Neural cell (in vitro differentiated cells): Measurements from ENCODE around the gene CLEC3B. TPM values are rescaled to one million over a fixed set of nuclear protein-coding genes. Genes with fewer than 3 reads are reported as not detected.

Experiments used
- H2AFZ ChIP-seq: fragments of 200-600, 300-800 bp; sonication (generic), shearing (Covaris generic); 2 replicates; pipeline ENCODE4 v1.6.0; 2014; ENCODE audit warnings: low read depth, mild to moderate bottlenecking, antibody characterized with exemption, low read length, moderate library complexity
- H3F3A ChIP-seq: fragments of 200-600 bp; shearing (Covaris generic); 2 replicates; pipeline ENCODE4 v1.6.1; 2016; ENCODE audit warnings: mild to moderate bottlenecking, moderate library complexity, mixed read lengths, antibody characterized with exemption, low read length; ENCODE audit not compliant: insufficient read depth, poor library complexity, severe bottlenecking
- H3K27ac ChIP-seq: fragments of 200-600, 300-800 bp; sonication (generic), shearing (Covaris generic); 2 replicates; pipeline ENCODE4 v1.5.1; 2014; ENCODE audit warnings: mild to moderate bottlenecking, low read length, moderate library complexity
- H3K27me3 ChIP-seq: fragments of 300-800, 200-600 bp; sonication (generic), shearing (Covaris generic); 2 replicates; pipeline ENCODE4 v1.6.0; 2014; ENCODE audit warnings: mild to moderate bottlenecking, low read depth, low read length, moderate library complexity; ENCODE audit not compliant: insufficient read depth
- H3K36me3 ChIP-seq: fragments of 300-800, 200-600 bp; sonication (generic), shearing (Covaris generic); 2 replicates; pipeline ENCODE4 v1.5.1; 2014; ENCODE audit warnings: mild to moderate bottlenecking, antibody characterized with exemption, low read length, moderate library complexity; ENCODE audit not compliant: insufficient read depth
- H3K4me2 ChIP-seq: fragments of 300-800, 200-600 bp; sonication (generic), shearing (Covaris generic); 2 replicates; pipeline ENCODE4 v1.6.0; 2014; ENCODE audit warnings: mild to moderate bottlenecking, low read length
- H3K4me3 ChIP-seq: fragments of 300-800, 200-600 bp; sonication (generic), shearing (Covaris generic); 2 replicates; pipeline ENCODE4 v1.5.1; 2014; ENCODE audit warnings: mild to moderate bottlenecking, low read length, moderate library complexity
- H3K79me2 ChIP-seq: fragments of 200-600 bp; shearing (Covaris generic); replicated peaks from 2 replicates; pipeline ENCODE4 v1.6.0; 2014; ENCODE audit warnings: mild to moderate bottlenecking, low read length, moderate library complexity; ENCODE audit not compliant: insufficient read depth
- H3K9ac ChIP-seq: fragments of 300-800, 200-600 bp; sonication (generic), shearing (Covaris generic); 2 replicates; pipeline ENCODE4 v1.6.1; 2016; ENCODE audit warnings: mild to moderate bottlenecking, low read length, mixed read lengths
- H3K9me2 ChIP-seq: fragments of 200-600 bp; shearing (Covaris generic); 2 replicates; pipeline ENCODE4 v1.6.1; 2016; ENCODE audit warnings: mild to moderate bottlenecking, low read length, mixed read lengths; ENCODE audit not compliant: insufficient read depth
- H3K9me3 ChIP-seq: fragments of 200-600, 300-800 bp; sonication (generic), shearing (Covaris generic); 2 replicates; pipeline ENCODE4 v1.6.1; 2016; ENCODE audit warnings: mild to moderate bottlenecking, mixed run types, low read length, moderate library complexity, mixed read lengths
- H4K20me1 ChIP-seq: fragments of 200-600 bp; shearing (Covaris generic); 2 replicates; pipeline ENCODE4 v1.6.1; 2016; ENCODE audit warnings: mild to moderate bottlenecking, mixed run types; ENCODE audit not compliant: insufficient read depth
- EP300 ChIP-seq: fragments of 450-650 bp; conservative IDR thresholded peaks from 2 replicates; pipeline ENCODE4 v1.6.1; 2014; ENCODE audit warnings: antibody characterized with exemption, mild to moderate bottlenecking, moderate library complexity; ENCODE audit not compliant: poor library complexity, severe bottlenecking
- EZH2 ChIP-seq: fragments of 200-600, 300-800 bp; shearing (Covaris generic), sonication (generic); IDR thresholded peaks from 2 replicates; pipeline ENCODE4 v1.6.1; 2014; ENCODE audit warnings: antibody characterized with exemption, low read length, borderline replicate concordance, mild to moderate bottlenecking; ENCODE audit not compliant: insufficient read depth, poor library complexity, severe bottlenecking
- MXI1 ChIP-seq: fragments of 450-650 bp; conservative IDR thresholded peaks from 2 replicates; pipeline ENCODE4 v1.6.1; 2014; ENCODE audit warnings: antibody characterized with exemption, mild to moderate bottlenecking; ENCODE audit not compliant: poor library complexity, severe bottlenecking
- POLR2AphosphoS5 ChIP-seq: IDR thresholded peaks from 2 replicates; pipeline ENCODE4 v1.6.1; 2012
- RAD21 ChIP-seq: fragments of 450-650 bp; conservative IDR thresholded peaks from 2 replicates; pipeline ENCODE4 v1.6.1; 2014; ENCODE audit warnings: antibody characterized with exemption, mild to moderate bottlenecking, moderate library complexity
- SMC3 ChIP-seq: fragments of 450-650 bp; conservative IDR thresholded peaks from 2 replicates; pipeline ENCODE4 v1.6.1; 2014; ENCODE audit warnings: antibody characterized with exemption, mild to moderate bottlenecking, moderate library complexity; ENCODE audit not compliant: poor library complexity
- TAF1 ChIP-seq: IDR thresholded peaks from 2 replicates; pipeline ENCODE4 v1.6.1; 2012; ENCODE audit warnings: low read depth
- polyA plus RNA-seq: library from polyadenylated mRNA; depleted of rRNA; stranded (reverse); fragments of >200 nt; gene quantifications from 2 replicates; pipeline ENCODE4 v1.2.3, GENCODE V29; 2014
- TF ChIP-seq, protein P1 (sequence below): IDR thresholded peaks from 2 replicates; pipeline ENCODE4 v1.6.1; 2012; ENCODE audit warnings: borderline replicate concordance
- TF ChIP-seq, protein P2 (sequence below): fragments of 450-650 bp; IDR thresholded peaks from 2 replicates; pipeline ENCODE4 v1.5.1; 2014; ENCODE audit warnings: antibody characterized with exemption, mild to moderate bottlenecking, moderate library complexity; ENCODE audit not compliant: poor library complexity, severe bottlenecking

CLEC3B gene
- polyA plus RNA-seq, 1 donor from 2014 or later, result 2.6 TPM

GRCh38 chr3:45055032-45055410 is 28.9 kb downstream of the CLEC3B start:
- H2AFZ ChIP-seq, result no peak overlapping the region
- H3K27ac ChIP-seq, result no peak overlapping the region
- no peaks in the 10 kb centered on the region for H3F3A ChIP-seq
- no peak overlapping the region for H3K9ac ChIP-seq
- no peaks in the 10 kb centered on the region for H3K79me2 ChIP-seq
- H3K36me3 ChIP-seq, result no peaks in the 10 kb centered on the region
- H4K20me1 ChIP-seq, result no peaks in the 10 kb centered on the region
- H3K9me3 ChIP-seq, result no peaks in the 10 kb centered on the region
- no peak overlapping the region for H3K4me3 ChIP-seq
- TF ChIP-seq POLR2AphosphoS5 (no peak), RAD21 (no peak), SMC3 (no peak), EZH2 (no peak), MXI1 (no peak), EP300 (no peak), TAF1 (no peak)
- TF ChIP-seq, protein P1, sequence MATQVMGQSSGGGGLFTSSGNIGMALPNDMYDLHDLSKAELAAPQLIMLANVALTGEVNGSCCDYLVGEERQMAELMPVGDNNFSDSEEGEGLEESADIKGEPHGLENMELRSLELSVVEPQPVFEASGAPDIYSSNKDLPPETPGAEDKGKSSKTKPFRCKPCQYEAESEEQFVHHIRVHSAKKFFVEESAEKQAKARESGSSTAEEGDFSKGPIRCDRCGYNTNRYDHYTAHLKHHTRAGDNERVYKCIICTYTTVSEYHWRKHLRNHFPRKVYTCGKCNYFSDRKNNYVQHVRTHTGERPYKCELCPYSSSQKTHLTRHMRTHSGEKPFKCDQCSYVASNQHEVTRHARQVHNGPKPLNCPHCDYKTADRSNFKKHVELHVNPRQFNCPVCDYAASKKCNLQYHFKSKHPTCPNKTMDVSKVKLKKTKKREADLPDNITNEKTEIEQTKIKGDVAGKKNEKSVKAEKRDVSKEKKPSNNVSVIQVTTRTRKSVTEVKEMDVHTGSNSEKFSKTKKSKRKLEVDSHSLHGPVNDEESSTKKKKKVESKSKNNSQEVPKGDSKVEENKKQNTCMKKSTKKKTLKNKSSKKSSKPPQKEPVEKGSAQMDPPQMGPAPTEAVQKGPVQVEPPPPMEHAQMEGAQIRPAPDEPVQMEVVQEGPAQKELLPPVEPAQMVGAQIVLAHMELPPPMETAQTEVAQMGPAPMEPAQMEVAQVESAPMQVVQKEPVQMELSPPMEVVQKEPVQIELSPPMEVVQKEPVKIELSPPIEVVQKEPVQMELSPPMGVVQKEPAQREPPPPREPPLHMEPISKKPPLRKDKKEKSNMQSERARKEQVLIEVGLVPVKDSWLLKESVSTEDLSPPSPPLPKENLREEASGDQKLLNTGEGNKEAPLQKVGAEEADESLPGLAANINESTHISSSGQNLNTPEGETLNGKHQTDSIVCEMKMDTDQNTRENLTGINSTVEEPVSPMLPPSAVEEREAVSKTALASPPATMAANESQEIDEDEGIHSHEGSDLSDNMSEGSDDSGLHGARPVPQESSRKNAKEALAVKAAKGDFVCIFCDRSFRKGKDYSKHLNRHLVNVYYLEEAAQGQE, result no peak
- TF ChIP-seq, protein P2, sequence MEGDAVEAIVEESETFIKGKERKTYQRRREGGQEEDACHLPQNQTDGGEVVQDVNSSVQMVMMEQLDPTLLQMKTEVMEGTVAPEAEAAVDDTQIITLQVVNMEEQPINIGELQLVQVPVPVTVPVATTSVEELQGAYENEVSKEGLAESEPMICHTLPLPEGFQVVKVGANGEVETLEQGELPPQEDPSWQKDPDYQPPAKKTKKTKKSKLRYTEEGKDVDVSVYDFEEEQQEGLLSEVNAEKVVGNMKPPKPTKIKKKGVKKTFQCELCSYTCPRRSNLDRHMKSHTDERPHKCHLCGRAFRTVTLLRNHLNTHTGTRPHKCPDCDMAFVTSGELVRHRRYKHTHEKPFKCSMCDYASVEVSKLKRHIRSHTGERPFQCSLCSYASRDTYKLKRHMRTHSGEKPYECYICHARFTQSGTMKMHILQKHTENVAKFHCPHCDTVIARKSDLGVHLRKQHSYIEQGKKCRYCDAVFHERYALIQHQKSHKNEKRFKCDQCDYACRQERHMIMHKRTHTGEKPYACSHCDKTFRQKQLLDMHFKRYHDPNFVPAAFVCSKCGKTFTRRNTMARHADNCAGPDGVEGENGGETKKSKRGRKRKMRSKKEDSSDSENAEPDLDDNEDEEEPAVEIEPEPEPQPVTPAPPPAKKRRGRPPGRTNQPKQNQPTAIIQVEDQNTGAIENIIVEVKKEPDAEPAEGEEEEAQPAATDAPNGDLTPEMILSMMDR, result no peak
- H3K9me2 ChIP-seq, result no peaks in the 10 kb centered on the region
- no peak overlapping the region for H3K4me2 ChIP-seq
- H3K27me3 ChIP-seq, result no peaks in the 10 kb centered on the region

DNA sequence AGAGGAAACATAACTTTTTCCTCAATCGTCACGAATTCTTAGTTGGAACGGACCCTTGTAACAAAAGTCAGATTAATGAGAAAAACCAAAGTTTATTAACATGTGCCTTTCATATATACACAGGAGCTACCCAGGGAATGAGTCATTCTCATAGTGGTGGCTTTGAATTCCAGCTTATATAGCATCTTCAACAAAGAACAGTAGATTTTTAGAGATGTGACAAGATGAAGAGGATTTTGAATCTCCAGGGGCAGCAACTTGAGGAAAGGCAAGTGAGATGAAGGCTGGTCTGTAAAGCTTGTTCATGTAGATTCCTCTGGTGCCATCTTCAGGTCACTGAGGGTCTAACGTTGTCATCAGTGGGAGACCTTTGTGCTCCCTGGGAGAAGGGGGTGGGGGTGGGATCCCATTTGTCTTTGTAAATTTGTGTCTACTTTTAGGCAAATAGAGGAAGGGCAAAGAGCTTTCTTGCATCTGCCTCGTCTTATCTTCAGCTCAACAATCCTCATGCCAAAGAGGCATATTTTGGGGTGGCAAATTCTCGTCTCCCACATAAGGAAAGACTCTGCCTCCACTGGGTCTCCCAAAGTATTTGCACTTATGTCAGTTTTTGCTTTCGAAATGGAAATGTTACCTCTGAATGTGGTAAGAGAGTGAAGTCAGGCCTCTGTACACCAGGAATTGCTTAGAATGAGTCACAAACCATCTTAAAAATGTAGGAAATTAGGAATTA is 29.5 kb downstream of the CLEC3B start:
- Histone ChIP-seq H4K20me1 (no peaks in the 10 kb centered on the region), H3K4me3 (no peak overlapping the region), H3K36me3 (no peaks in the 10 kb centered on the region), H3F3A (no peaks in the 10 kb centered on the region), H3K27me3 (no peaks in the 10 kb centered on the region), H3K9ac (no peak overlapping the region), H3K27ac (no peak overlapping the region), H2AFZ (no peak overlapping the region), H3K9me3 (no peaks in the 10 kb centered on the region), H3K9me2 (no peaks in the 10 kb centered on the region), H3K4me2 (no peak overlapping the region), H3K79me2 (no peaks in the 10 kb centered on the region)
- TF ChIP-seq EZH2, result no peak
